GM19238 (cell line): ENCODE data around the gene FRY.
"Not testable (repeated sequence)": the region's sequence is repeated elsewhere in the genome, so short reads cannot be mapped to it uniquely, and the experiment has no call there.

Source experiments
- DNase-seq: peaks from one replicate; pipeline ENCODE4 v3.0.0; 2011; ENCODE audit warnings: low spot score; ENCODE audit not compliant: insufficient read length

The FRY gene

DNA sequence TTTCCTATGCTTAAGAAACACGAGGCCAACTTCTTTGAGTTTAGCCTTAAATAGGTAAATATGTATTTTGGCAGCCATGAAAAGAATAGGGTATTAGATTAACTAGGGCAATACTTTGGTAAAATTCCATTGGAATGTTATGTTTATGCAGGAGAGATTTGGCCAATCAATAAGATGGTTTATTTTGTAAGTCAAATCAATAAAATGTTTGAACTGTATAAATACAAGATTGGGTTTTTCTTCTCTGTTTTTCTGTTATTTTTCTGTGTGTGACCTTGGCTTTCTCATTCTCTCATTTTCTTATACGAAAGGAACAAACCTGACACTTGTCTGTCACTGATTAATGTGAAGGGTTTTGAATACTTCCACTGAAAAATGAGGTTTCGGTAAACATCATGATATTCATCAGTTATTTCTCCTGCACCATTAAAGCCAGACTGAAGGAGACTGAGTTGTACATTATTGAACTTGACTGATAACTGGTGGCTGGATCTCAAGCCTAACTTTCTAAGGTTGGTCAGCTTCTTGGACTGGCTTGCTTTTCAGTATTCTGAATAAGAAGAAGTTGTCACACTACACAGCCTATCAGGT, 8.6 kb downstream of the FRY start:
- DNase-seq = no peak

DNA sequence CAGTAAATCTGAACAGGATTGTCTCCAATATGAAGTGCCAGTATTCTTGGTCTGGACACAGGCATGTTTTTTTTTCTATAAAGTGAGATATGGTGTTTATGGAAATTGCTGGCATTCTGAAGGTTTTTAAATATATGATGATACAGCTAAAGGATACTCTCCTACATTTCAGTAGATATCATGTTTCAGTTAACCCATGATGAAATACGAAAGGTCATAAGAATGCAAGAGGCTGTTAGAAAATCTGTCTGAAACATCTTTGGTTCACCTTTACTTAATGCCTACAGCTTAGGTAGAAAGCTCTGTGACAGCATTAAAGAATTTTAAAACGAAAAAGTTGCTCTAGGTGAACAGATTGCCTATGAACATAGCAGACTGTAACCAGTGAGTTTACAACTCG, 9.1 kb downstream of the FRY start:
- no peak for DNase-seq

DNA sequence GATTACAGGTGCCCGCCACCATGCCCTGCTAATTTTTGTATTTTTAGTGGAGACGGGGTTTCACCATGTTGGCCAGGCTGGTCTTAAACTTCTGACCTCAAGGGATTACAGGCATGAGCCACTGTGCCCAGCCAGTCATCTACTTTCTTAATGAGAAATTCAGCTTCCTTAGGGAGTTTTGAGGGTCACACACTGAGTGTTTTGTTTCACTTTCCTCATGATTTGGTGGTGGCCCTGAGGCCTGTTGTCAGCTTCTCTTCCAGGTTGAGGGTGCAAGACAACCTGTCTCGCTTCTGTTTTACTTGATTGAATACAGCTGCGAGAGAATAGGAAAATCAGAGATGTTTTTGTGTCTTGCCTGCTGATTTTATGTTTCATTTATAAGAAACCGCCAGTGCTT, 9.9 kb downstream of the FRY start:
- DNase-seq = peak; percentile 10

DNA sequence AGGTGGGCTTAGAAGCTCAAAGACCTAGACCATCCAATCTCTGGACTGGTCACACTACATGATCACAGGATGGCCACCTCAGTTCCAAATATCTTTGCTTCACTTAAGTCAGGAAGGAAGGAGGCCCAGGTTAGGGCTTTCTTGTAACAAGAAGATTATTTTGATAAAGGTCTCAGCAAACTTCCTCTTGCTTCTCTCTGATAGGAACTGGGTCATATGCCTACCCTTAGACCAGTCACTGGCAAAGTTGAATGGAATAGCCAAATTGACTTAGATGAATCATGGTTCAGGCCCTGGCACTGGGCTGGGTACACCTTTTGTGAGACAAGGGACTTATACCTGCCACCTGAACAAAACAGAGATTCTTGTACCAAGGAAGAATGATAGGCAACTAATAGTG, 11.0 kb downstream of the FRY start:
- DNase-seq = no peak

DNA sequence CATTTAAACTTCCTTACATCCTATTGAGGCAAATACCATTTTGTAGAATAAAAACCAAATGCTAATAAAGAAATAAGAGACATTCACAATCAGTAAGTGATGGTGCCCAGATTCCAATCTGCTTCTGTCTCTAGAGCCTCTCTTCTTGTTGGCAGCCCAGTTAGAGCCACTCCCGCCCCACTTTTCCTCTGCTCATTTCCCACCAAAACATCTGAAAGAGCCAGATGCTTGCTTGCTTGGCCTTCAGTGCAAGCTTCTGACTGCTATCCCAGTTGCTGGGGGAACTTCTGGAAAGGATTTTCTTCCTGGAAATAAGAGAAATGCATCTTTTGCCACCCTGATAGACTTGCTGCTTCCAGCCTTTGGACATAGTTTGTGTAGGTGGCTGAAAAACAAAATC, 12.9 kb downstream of the FRY start:
- no peak for DNase-seq

DNA sequence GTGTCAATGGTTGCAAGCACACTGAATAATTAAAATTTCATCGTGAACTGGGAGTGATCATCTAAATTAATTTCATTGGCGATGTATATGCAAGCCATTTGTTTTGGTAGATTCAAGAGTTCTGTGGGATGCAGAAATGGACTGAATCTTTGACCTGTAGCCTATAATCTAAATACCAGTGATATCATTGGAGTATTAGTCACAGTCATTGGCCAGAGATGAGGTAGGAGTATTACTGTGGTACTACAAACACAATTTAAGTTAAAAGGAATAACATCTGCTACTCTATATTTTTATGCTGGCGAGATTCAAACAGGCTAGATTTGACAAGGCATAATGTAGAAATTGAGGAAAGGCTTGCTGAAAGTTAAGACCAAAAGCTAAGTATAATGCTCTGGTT, 14.0 kb downstream of the FRY start:
- no peak for DNase-seq

DNA sequence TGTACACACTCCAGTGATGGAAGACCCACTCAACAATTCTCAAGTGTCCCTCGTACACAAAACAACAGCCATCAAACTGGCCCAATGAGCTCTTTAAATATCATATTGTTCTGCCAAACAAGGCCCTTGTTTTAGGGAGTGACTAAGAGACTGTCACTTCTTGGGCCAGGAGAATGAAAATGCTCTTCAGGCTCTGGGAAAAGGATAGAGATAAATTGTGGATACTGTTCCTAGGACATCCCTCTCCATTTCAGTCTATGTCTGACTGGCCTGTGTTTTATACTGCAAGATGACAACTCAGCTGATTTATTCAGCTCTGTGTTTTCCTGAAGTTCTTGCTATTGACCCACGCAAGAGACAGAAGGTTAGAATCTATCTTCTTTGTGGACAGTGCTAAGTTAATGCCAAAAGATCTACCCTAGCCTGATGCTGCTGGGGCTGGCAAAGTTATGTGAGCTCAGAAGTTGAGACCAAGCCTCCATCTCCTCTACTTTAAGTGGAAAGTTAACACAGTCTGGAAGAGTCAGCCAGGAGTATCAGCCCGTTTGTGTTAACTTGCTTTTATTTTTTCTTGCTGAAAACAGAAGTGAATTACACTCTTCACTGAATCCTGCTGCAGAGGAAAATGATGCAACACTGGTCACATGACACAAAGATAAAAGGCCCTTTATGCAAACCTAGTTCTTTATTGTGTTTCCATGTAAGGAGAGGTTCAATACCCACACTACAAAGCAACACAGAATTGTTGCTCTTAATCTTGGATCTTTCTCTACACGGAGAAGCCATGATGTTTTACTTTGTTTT, 14.6 kb downstream of the FRY start:
- no peak for DNase-seq

DNA sequence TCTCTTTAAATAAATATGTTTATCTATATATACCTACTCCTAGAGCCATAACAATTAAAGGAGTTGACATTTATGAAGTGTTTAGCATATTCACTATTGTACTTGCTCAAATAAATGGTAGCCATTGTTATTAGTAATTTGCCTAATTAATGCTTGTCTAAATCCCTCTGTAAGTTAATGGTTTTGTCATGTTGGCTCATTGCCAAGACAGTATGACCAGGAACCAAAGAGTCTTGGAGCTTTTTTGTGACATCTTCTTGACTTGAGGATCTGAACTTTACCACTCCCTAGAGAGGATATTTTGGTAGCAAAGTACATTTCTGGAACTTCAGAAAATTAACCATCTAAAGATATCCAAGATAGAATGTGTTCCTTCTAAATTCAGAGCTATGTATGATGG, 15.5 kb downstream of the FRY start:
- DNase-seq = no peak

DNA sequence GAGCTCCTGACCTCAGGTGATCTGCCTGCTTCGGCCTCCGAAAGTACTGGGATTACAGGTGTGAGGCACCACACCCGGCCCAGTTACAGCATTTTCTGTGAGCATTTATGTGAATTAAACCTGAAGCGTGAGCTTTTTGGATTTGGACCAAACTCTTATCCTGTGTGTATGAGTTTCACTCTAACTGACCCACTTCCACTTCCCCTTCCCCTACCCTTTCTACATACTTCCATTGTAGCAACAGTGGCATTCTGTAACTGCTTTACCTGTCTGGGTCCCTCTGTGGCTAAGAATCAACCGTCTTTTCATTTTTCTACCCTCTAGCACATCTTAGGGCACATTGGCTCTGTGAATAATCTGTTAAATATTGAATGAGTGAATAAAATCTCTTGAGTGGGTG, 16.2 kb downstream of the FRY start:
- no peak for DNase-seq

DNA sequence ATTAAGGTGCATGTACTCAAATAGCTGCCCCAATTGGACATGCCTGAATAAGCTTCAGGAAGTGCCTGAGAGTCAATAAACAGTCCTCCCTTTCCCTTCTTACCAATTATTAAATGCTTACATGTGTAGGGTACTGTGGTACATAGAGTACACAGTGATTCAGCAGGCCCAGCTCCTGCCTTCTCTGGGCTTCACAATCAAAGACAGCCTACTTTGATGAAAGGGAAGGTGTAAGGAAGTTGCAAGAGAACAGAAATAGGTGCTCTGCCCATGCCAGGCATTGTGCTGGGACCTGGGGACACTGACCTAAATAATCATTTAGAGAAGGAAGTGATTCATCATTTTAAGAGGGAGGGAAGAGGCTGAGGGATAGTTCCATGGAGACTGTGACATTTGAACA, 17.2 kb downstream of the FRY start:
- no peak for DNase-seq

- DNase-seq = no peak
Measured at GRCh38 chr13:32051156-32051555, 19.6 kb downstream of the FRY start.

DNA sequence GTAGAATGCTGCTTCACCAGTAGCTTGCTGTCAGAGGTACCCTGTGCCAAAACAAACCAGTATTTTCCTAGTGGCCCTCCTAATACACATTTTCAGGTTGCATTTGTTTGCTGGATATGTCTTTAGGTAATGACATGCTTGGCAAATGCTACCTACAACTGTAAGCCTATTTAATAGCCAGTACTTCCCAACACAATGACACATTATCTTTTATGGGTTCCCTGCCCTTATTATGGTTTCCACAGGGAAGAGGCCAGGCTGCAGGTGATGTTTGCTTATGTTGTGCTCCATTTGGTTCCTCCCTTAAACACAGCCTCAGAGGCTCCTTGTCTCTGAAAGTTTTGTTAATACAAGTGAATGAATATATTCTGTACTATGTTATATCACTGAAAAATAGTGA, 24.7 kb downstream of the FRY start:
- DNase-seq = no peak

GRCh38 chr13:32057325-32057724, 25.8 kb downstream of the FRY start:
- DNase-seq = not testable (repeated sequence)

DNA sequence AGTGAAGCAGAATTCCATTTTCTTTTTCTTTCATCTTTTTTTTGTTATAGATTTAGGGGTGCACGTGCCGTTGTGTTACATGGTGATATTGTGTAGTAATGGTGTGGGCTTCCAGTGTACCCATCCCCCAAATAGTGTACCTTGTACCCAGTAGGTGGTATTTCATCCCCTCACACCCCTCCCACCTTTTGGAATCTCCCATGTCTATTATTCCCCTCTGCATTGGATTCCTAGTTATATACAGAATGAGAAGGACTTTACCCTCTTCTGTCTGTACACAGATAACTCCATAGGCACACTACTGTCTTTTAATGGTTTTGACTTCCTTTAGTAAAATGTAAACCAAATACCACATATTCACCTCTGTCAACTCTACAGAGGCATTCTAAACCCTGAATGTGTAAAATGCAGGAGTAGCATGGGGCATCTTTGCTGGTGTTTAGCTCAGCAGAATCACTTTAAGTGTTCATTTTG, 28.0 kb downstream of the FRY start:
- no peak for DNase-seq

GRCh38 chr13:32060401-32060878, 28.9 kb downstream of the FRY start:
- DNase-seq = no peak

GRCh38 chr13:32063619-32064233, 32.2 kb downstream of the FRY start:
- DNase-seq = no peak

DNA sequence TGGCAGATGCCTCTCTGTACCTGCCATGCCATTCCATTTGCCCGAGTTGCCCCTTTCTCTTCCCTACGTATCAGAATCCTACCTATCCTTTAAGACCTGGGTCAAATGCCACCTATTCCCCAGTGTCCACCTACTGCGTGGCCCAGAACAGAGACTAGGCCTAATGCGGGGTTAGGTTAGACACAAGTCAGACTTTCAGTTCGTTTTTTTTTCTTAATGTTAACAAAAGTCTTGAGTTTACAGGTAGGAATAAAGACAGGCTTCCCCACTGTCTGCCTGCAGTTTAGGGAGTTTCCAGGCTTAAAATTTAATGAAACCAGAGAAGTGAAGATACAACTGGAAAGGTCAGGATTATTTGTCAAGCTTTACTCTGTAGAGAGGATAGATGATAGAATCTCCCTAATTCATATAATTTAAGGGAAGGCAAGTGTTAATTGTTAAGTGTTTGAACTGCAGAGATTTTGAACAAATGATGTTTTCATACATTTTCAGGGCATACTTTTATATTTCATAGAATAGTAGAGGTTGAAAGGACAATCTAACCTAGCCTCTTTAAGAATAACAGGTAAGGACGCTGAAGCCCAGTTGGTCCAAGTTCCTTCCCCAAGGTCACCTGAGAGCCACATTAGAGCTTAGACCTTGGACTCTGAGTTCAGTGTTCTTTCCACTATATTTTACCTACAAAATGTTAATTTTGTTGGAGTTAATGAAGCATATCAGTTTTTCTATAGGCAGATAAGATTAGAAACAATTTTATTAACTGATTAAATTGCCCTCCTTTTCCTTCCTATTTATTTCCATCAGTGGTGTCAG, 35.8 kb downstream of the FRY start:
- no peak for DNase-seq

DNA sequence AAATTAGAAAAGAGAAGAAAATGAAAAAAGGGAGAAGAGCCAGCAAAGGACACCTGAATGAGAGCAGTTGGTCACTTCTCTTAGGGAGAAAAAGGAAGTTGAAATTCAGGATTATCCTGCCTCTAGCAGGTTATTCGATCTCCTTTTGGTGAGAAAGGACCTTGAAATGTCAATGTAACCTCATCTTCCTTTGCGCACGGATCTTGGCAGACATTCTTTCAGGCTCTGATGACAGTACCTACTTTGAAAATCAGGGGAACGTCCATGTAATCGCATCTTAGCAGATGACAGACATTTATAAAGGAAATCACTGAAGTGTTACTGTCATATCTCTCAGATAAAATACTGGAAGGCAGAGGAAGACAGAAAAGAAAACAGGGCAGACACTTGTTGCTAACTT, 36.7 kb downstream of the FRY start:
- no peak for DNase-seq

DNA sequence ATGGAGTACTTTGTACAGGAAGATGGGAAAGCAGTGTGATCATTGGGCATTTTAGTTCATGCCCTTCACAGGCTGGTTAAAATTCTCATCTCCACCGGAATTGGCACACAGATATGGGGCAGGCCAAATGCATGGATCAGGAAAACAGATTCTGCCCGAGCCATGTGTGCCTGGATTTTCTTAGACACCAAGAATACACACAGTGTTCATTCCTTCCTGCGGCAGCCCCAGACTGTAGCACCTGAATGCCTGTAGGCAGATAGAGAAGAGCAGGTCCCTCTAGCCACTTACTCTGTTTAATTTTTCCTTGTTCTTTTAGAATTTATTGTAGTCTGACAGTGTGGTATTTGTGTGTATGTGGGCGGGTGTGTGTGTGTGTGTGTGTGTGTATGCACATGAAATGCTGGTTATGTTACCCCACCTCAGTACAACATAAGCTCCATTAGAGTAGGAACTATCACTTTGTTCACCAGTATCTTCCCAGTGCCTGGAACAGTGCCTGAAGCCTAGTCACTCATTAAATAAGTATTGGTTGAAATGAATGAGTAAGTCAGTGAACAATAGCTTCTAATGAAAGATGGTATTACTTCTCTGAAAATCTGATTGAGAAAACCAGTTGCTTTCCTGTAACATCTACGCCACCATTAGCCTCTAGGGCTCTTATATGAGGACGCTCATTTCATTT, 41.7 kb downstream of the FRY start:
- DNase-seq = no peak

DNA sequence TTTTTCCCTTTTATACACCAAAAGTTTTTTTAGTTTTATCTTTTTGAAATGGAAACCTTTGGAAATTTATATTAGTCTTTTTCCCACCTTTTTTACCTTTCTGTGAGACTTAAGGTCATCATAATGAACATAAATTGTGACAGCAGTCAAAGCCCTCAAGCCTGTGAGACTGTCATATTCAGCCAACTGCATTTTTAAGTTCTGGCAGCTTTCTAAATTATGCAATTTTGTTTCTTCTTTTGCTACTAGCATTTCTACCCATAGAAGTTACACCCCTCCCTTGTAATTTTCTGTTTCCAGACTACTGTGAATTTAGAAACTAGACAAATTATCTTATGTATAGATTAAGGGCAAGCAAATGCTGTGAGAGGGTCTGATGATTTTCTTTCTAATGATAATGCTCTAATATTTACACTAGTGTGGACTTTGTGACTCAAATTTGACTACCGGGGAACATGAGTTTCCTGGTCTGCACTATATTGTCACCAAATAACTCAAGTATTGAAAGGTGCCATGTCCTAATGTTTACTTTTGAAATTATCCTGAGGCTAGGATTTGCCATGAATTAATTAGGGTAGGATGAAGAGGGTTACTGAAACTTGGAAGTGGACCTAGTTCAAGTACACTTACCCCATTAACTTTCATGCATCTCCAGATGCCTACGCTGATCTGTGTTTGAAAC, 43.7 kb downstream of the FRY start:
- DNase-seq = no peak

GRCh38 chr13:32079587-32079986, 48.0 kb downstream of the FRY start:
- DNase-seq = no peak
